ENCODE results near the gene ATP2B1. TPM values are rescaled to one million over a fixed set of nuclear protein-coding genes. Genes with fewer than 3 reads are reported as not detected.

Gene ATP2B1
- total and polyA plus RNA-seq, 2 donors (not counting 3 experiments of a cell fraction or from before 2014, with no cell fraction given), result 6.4 to 28.0 TPM

DNA sequence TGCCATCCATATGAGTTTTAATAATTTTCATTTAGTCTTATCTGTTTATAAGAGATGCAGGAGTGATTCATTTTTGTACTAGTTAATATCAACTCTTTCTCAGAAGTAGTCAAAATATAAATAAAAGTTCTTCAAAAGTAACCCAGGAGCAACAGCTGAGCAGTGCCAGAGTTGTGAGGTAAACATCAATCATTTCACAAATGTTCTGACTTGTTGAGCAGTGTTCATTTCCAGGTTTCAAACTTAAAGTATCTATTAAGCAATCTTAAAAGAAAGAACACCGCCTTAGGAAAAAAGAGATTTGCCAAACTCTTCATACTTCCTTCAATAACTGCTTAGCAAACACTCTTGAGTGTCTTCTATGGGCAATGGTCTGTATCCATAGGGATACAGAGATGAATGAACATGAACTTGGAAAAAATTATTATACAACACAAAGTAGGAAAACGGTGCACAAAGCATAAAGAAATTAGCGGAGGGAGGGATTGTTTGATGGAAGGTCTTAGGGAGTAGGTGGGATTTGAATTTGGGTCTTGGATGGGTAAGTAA is 140.9 kb downstream of the ATP2B1 start:
- H3K36me3 ChIP-seq (ENCODE audit: control insufficient read depth in 2 of 2, extremely low read depth in 1 of 2, insufficient read depth in 2 of 2, low read length in 2 of 2), result no peaks in the 10 kb centered on the region
- dilution Hi-C loops (cut with MboI; ENCODE audit: extremely low pct_ligation_motif_present, low sequenced_read_pairs), result no loop called here

More for the DNA sequence above, 140.9 kb downstream of the ATP2B1 start:
- H3K4me1 ChIP-seq (ENCODE audit: control insufficient read depth, extremely low read depth, insufficient read depth, low read length), result no peaks in the 10 kb centered on the region
- no TSS peak for BruUV-seq (replicated peaks)
- no peak overlapping the region for H3K27ac ChIP-seq (ENCODE audit: insufficient read depth, low read depth, low read length)
- H4K20me1 ChIP-seq (replicated peaks; ENCODE audit: control insufficient read depth, extremely low read depth, insufficient read depth, low read length), result no peaks in the 10 kb centered on the region
- H3K9me3 ChIP-seq (replicated peaks; ENCODE audit: control insufficient read depth, insufficient read depth, low read length), result no peaks in the 10 kb centered on the region
- no peak overlapping the region for H2AFZ ChIP-seq (ENCODE audit: low read depth, low read length)
- H3K9ac ChIP-seq (replicated peaks; ENCODE audit: extremely low read depth, insufficient read depth, low read length), result no peak overlapping the region
- no peaks in the 10 kb centered on the region for H3K79me2 ChIP-seq (ENCODE audit: control insufficient read depth, insufficient read depth, low read length)
- no peak overlapping the region for H3K4me3 ChIP-seq (replicated peaks in 1 of 3; ENCODE audit: insufficient read depth in 1 of 3, low read depth in 1 of 3, low read length in 3 of 3)
- ChIA-PET POLR2A (no interaction called here), CTCF (no interaction called here)
- intact Hi-C loops (cut with micrococcal nuclease), result no loop called here
- DNase-seq (ENCODE audit: low read depth, low spot score) (no peak), FAIRE-seq (no peak)
- no peaks in the 10 kb centered on the region for H3K9me1 ChIP-seq (replicated peaks; ENCODE audit: control insufficient read depth, extremely low read depth, insufficient read depth, low read length)
- no peaks in the 10 kb centered on the region for H3K27me3 ChIP-seq (ENCODE audit: control insufficient read depth in 2 of 2, insufficient read depth in 2 of 2, low read length in 2 of 2)
- no peak overlapping the region for H3K4me2 ChIP-seq (ENCODE audit: insufficient read depth, low read length)
- TF ChIP-seq FOS (IDR thresholded peaks at IDR 0.05; ENCODE audit: borderline replicate concordance, insufficient read depth, low read length), result no peak
- TF ChIP-seq MYC (IDR thresholded peaks at IDR 0.05; ENCODE audit: low read depth, low read length), result no peak
- TF ChIP-seq GATA2 (IDR thresholded peaks at IDR 0.05; ENCODE audit: insufficient read depth, insufficient read length, low read depth, low read length), result no peak
- TF ChIP-seq JUN (IDR thresholded peaks at IDR 0.05; ENCODE audit: borderline replicate concordance, insufficient read depth, insufficient read length, low read depth), result no peak
- TF ChIP-seq, protein P1, sequence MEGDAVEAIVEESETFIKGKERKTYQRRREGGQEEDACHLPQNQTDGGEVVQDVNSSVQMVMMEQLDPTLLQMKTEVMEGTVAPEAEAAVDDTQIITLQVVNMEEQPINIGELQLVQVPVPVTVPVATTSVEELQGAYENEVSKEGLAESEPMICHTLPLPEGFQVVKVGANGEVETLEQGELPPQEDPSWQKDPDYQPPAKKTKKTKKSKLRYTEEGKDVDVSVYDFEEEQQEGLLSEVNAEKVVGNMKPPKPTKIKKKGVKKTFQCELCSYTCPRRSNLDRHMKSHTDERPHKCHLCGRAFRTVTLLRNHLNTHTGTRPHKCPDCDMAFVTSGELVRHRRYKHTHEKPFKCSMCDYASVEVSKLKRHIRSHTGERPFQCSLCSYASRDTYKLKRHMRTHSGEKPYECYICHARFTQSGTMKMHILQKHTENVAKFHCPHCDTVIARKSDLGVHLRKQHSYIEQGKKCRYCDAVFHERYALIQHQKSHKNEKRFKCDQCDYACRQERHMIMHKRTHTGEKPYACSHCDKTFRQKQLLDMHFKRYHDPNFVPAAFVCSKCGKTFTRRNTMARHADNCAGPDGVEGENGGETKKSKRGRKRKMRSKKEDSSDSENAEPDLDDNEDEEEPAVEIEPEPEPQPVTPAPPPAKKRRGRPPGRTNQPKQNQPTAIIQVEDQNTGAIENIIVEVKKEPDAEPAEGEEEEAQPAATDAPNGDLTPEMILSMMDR (IDR thresholded peaks at IDR 0.05; ENCODE audit: extremely low read depth in 1 of 2, insufficient read depth in 1 of 2, low read depth in 1 of 2, low read length in 2 of 2), result no peak
- no peak for TF ChIP-seq POLR2AphosphoS5 (IDR thresholded peaks at IDR 0.05; ENCODE audit: insufficient read depth, low read depth, low read length)
- TF ChIP-seq, protein P2, sequence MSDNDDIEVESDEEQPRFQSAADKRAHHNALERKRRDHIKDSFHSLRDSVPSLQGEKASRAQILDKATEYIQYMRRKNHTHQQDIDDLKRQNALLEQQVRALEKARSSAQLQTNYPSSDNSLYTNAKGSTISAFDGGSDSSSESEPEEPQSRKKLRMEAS (IDR thresholded peaks at IDR 0.05; ENCODE audit: insufficient read depth, insufficient read length), result no peak
- no peak for TF ChIP-seq EZH2 (IDR thresholded peaks at IDR 0.05; ENCODE audit: borderline replicate concordance, low read depth, low read length, severe bottlenecking)
- TF ChIP-seq POLR2A (IDR thresholded peaks at IDR 0.05; ENCODE audit: low read depth, low read length), result no peak

All from endothelial cell of umbilical vein (primary cell).